NCI-H2196 treated with DMSO at 0.1 percent for 48 hours (cell line): Measurements from ENCODE around the gene GPC6.

Experiments used
- DNase-seq: peaks from one replicate; lab custom pipeline; 2025; ENCODE audit not compliant: unreplicated experiment; lab: John Stamatoyannopoulos, UW

Gene GPC6

DNA sequence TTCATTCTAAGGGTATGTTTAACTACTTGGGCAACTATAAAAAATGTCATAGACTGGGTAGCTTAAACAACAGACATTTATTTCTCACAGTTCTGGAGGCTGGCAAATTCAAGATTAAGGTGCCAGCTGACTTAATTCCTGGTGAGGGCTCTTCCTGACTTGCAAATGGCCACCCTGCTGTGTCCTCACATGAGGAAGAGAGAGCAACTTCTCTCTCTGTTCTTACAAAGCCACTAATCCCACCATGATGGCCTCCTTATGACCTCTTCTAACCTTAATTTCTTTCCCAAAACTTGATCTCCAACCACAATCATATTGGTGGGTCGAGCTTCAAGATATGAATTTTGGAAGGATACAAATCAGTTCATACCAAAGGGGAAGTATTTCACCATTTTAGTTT, 853.9 kb downstream of the GPC6 start:
- DNase-seq = no peak

DNA sequence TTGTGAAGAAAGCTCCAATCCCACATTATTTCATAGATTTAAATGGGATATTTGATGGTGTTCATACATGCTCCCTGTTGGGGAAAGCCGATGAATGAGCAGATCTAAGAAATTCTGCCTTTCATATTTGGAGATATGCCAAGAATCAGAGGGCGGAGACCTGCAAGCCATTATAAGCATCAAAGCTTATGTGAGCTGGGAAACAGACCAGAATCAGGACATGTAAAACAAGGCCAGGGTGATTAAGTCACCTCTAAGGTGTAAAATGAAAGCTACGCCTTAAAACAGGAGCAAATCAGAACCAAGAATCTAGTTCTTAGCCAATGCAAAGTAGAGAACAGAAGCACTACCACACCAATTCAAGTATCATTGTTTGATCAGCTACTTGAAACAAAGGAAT, 860.5 kb downstream of the GPC6 start:
- DNase-seq = no peak

DNA sequence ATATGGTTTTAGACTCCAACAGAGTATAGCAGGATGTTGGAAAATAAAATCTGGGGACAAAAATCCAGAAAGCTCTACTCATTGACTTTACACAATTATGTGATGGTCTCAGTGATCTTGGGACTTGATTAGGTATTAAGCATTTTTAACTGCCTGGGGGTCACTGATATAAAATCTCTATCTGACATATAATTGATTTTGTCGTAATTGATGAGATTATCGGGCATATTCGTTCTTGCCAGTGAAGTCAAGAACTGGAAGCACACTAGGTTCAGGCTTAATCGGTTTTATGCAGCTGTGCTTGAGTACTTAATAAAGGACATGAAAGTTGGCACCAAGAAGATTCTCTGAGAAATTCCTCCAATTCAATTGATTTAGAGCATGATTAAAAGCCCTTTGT, 862.1 kb downstream of the GPC6 start:
- DNase-seq = no peak

DNA sequence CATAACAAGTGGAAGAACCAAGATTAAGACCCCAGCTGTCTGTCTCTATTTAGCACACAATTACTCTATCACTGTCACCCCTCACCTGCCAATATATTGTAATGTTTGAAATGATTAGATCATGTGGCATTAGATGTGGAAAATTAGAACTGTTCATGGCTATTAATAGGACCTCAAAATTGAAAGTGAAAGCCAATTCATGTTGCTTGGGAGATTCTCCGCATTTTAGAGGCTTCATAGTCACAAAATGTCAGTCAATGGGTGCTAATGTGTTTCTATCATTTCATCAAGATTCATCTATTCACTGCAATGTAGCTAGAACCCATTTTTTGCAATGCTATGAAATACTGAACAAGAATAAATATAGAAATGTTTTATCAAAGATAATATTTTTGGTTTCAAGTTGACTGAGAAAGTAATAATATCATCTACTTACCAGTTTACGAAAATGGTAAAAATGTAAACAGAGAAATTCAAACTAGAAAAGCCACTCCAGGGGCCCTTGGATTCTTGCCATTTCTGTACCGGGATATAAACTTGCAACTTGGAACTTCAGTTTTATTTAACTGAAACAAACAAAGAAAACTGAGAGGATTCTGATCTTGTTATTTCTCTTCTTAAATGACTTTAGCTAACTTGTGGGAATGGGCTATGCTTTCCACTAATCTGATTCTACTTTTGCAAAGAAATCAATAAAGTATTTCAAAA, 864.3 kb downstream of the GPC6 start:
- DNase-seq = no peak

DNA sequence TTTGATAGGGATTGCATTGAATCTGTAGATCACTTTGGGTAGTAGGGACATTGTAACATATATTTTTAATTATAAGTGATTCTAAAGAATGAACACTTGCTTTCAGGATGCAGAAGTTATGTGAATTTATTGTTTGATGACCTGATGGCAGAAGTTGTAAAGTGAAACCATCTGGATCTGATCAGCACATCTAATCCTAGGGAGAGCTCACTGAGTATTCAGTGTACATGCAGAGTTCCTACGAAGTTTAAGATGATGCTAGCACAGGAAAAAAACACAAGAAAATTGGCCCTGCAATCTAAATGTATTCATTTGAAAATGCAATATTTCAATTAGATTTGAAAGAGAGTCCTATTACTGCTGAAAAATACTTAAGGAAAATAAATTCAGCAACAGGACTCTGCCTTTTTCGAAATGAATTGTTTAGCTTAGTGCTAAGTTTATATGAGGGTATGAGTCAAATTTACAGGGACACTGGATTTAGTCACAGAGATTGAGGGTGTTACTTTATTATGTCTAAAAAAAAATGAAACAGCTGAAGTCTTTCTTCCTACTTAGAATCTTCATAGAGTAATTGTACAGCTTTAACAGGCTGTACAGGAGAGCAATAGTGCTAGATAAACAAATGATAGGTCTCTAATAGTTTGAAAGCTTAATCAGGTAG, 867.2 kb downstream of the GPC6 start:
- DNase-seq = no peak

DNA sequence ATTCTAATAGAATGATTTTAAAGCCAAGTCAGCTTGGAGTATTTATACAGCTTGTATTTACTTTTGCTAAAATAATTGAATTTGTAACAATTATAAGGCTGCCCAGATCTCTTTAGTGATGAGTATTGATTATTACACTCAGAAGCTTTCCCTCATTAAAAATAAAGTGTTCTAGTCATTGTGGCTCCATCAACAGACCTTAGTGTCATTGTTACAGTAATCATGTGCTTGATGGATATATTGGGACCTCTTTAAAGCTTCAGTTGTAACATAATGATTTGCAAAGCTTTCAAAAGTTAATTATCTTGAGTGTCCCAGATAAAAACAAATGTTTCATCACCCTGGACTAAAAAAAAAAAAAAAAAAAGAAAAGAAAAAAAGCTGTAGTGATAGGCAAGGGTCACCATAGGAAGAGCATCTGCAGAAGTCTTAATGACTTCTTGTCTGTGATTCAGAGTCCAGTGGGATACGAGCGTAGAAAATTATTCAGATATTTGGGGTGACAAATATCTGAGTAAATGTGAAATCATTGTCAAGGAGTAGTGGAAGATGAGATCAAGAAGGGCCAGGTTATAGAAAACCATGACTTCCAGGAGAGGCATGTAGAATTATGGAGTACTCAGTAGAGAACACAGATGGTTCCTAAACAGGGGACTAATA, 883.2 kb downstream of the GPC6 start:
- DNase-seq = no peak

DNA sequence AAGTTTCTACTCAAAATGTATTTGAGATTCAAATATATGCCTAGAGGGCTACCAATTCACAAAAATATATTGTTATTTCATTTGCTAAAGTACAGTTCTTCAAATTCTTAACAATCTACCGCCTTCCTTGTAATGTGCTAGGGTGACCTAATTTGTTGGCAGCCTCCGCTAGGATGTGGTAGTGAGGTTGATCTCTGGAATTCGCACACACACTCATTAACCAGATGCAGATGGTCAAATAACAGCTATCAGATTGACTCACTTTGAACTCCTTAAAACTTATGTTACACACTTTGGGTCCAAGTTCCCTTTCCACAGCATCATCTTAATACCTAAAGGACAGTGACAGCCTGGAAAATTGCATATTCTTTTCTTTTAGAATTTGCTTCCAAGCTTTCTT, 885.6 kb downstream of the GPC6 start:
- DNase-seq = no peak

DNA sequence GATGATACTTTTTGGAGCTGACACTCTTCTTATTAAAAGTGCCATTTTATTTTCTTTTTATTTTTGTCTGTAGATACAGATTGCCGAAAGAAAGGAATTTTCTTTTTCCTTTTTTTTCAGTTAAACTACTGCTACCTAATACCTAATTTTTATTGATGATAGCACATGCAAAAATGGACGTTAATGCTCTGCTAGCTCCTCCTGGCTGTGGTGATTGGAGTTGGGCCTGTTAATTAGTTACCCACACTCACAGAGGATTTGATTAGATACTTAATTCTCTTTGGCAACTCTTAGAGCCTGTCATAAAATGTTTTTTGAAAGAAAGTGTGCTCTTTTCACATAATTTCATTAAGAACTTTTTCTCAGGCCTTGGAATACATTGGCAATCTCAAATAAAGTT, 886.1 kb downstream of the GPC6 start:
- no peak for DNase-seq

DNA sequence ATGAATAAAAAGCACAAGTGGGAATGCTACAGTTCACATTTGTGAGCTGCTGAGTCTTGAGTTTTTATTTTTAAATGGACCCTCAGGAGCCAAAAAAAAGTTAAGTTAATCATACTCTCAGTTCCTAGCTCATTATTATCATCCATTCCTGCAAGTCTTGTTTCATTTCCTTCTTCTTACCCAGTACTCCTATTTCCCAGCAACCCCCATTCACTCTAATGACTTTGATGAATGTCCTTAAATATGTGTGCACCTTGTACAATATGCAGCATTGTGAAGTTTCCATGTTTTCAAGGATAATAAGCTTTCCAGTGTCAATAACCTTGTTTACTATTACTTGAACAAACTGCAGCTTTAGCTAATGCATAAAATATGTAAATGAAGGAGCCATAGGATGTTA, 886.6 kb downstream of the GPC6 start:
- no peak for DNase-seq

DNA sequence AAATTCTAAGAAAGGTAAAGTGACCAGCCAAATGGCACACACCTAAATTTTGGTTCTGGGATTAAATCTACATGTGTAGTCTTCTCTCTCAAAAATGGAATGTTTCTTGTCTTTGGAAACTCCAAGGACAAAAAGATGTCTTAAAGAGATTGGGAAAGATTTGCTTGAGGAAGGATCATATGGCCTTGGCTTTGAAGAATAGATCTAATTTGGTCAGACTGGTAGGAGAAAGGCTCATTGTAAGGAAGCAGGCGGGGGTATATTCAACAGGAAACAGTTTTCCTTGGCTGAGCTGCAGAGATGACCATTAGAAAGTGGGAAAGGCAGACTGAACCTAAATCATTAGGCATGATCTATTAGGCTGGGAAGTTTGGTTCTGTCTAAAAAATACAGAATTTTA, 887.6 kb downstream of the GPC6 start:
- no peak for DNase-seq

DNA sequence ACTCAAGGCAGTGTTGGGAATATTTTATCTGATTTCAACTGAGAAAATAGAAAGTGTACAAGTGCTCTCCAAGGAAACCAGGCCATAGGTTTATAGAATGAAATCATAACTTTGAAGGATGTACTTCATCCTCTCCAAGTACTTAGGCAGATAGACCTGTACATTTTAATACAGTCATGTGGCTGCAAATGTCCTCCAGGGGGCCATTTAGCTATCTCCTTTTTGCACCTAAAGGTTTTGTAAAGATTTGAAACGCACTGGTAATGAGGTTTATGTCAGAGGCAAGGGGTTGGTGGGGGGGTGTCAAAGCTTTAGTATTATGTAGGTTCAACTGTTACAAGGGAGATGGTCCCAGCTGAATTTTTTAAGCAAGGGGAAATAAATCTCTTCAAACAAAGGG, 888.4 kb downstream of the GPC6 start:
- DNase-seq = no peak

DNA sequence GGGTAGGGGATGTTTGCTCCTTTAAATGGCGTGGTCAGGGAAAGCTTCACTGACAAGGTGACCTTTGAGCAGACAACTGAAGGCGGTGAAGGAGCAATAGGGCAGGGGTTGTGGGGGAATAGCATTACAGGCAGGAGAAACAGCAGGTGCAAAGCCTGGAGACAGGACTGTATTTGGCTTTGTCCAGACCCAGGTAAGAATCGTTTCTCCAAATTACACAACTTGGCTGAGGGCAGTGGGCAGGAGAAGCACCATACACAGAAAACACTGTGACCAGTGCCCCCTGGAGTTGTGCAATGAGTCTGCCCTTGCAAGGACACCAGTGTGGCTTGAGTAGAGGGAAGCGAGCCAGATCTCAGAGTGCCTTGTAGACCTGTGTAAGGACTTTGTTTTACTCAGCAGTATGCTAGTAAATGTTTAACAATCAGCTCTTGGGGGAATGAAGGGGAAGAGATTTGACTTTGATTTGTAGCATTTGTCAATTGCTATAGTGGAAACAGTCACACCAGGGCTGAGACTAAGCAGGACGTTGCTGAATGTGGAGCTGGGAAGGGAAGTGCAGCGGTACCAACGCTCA, 892.8 kb downstream of the GPC6 start:
- no peak for DNase-seq

DNA sequence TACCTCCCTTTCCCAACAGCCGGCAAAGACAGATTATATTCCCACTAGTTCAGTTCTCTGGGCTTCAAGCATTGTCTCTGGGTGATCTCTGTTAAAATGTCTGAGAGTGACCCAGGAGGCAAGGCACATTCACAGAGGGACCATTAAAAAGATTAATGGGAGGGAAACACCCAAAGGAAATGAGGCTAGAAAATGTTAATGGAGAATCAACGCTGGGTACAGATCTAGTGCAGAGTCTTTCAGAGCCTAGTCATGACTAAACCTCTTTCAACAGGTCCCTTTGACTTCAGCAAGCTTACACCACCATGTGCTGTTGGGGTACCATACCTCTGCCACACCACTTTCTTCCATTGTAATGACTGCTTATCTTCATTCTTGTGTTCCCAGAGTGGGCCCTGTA, 894.3 kb downstream of the GPC6 start:
- no peak for DNase-seq

DNA sequence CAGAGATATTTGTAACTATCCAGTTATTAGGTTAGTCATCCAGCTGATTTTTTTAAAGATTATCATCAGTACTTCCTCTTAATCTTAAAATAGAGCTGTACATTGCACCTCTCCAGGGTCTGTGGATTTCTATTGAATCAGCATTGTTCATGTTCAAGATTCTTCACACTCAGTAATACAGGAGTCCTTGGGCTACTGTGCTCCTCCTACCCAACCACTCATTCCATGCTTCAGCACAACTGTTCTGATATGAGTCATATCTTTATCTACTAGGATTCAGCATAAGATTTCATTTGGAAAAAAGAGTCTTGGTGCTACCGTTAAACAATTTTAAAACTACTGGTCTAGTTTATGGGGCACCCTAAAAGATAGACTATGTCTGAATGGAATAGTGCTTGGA, 895.1 kb downstream of the GPC6 start:
- no peak for DNase-seq

DNA sequence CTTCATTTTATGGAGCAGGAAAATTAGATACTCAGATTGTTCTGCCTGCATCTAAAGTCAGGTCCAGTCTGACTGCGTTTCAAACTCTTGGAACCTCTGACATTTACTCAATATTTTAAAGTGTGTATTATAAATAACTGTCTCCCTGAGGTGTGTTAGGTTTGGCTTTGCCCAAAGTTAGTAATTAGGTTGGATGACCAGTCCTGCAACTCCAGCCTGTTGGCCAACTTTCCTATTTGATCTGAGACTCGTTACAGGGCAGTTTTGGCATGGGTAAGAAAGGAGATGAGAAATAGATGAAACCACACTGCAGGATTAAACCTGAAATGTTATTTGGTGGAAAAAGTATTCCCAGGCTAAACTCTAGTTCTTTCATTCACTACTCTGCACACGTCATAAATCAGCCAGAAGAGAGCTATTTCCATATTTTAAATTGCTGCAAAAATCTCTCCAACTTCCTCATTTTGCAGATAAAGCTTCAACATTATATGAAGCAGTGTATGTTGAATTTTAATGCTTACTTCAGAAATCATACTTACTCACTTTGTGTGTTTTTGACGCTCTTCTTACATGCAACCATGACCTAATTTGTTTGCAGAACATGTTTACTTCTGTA, 895.8 kb downstream of the GPC6 start:
- DNase-seq = no peak

DNA sequence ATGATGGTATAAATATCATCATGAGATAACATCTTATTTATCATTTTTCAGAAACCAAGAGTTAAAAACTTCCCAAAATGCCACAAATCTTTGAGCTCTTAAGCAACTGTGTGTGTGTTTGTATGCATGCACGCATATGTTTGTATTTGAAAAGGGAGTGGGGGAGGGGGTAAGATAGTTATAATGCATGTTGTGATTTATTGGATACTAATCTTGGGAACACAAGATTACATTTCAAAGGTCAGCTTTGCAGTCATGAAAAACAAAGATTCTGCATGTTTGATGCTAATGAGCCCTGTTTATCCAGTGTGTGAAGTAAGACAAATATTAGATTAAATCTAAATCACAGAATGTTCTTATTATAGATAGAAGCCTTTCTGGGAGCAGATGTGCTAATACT, 897.0 kb downstream of the GPC6 start:
- no peak for DNase-seq

DNA sequence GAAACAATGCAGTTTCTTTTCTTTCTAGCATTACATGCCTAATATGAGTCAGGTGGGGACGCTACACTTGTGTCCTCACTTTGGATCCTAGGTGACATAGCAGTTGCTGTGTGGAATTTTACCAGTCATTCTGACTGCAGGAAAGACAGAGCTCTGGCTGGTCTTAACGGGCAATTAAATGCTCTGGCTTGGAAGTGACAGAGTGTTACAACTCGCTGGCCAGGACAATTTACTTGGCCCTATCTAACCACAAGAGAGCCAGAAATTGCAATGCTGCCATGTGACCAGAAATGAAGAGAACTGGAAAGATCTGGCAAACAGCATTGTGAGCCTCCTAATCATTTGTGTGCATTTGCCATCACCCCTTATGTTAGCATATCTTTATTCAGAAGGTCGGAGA, 901.8 kb downstream of the GPC6 start:
- DNase-seq = no peak

DNA sequence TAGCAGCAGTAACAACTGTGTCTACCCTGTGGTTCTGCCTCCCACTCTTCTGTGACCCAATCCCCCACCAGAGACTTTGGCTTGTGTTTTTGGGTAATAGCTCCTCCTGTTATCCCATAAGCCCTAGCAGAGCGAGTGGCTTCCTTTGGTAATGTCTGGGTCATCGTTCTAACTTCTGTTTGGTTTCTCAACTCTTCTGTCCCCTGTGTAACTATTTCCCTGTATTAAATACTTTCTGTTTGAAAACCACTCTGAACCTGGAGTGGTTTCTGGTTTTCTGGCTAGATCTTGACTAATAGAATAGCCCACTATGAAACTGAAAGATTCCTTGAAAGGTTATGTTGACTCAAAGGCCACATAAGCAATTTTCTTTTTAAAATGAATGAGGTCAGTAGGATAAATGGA, 902.9 kb downstream of the GPC6 start:
- DNase-seq = no peak

DNA sequence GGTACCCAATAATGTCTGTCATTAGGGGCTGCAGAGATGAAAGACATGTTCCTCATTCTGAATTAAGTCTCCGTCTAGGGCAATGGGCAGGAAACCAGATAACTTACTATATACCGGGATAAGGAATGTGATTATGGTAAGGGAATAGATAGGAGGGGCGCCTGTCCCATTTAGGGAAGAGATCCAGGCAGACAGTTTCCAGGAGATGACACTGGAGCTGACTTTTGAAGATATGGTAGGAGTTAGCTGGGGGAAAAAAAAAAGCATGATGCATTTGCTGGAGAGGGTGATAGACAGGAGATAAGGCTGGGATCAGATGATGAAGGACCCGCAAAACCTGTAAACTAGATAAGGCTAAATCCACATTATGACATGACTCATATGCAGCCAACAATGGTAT, 912.2 kb downstream of the GPC6 start:
- no peak for DNase-seq

DNA sequence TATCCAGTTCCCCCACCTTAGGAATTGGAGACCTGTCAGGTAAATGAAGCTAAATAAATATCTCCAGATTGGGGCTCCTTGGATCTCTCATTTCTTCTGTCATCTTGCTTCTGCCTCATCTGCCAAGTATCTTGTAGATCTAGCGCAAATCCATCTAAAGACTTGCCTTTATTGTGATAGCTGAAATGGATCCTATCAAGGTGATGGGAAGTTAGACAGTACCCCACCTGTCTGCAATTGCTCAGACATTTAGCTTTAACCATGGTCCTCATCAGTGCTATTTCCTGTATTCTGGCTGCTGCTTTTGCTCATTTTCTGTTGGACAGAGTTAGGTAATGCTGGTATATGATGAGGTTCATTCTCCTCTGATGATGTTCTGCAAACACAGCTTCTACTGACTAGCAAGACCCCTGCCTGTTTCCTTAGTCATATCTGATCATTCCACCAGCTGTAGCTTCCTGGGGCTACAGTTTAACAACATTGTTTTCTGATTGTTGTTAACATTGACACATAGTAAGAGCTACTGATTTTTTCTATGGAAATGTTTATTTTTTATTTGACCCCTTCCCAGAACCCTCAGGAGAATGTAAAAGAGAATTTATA, 912.9 kb downstream of the GPC6 start:
- DNase-seq = no peak

DNA sequence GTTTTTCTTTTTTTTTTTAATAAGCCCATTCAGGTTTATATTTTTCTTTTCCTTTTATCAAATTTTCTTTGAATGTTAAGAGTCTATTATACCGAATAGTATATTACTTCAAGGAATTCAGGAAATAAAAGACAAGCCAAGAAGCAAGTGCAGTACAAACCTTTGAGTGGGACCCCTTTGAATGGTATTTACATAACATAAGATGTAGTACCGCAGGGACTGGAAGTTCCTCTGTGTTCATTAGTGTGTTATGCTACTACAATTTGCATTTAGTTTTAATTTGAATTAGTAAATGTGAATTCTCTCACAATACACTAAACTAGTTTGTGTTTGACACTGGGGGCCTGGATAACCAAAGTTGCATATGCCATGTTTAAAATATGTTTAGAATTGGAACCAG, 913.4 kb downstream of the GPC6 start:
- DNase-seq = no peak
